Stimulated activated CD4-positive, alpha-beta T cell treated with anti-CD3 and anti-CD28 coated beads, TNF-alpha, amount 100 ng/mL, for 1 hour (primary cell): ENCODE data around the gene ZMYND15.

ENCODE experiments used
- DNase-seq, 3 donors: peaks; one replicate each; pipeline ENCODE4 v3.0.0-alpha.2; 2020; ENCODE audit warnings: low read depth in 3 of 3, low spot score in 1 of 3

ZMYND15 gene

GRCh38 chr17:4742133-4742532 is 2.5 kb downstream of the ZMYND15 start:
- DNase-seq, result no peak

- no peak for DNase-seq
Measured at GRCh38 chr17:4742629-4743028, 3.0 kb downstream of the ZMYND15 start.

DNA sequence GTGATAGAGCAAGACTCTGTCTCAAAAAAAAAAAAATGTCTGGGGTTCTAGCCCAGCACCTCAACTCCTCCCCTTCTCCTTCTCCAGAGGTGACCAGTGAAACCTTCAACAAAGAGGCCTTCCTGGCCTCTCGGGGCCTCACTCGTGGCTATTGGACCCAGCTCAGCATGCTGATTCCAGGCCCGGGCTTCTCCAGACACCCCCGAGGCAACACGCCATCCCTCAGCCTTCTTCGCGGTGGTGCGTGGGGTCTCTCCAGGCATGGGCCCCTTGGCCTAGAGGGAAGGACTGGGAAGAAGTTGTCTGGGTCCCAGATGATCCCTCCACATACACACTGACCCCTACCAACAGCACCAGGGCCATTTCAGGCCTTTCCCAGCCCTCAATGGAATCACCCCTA is 3.6 kb downstream of the ZMYND15 start:
- no peak for DNase-seq

DNA sequence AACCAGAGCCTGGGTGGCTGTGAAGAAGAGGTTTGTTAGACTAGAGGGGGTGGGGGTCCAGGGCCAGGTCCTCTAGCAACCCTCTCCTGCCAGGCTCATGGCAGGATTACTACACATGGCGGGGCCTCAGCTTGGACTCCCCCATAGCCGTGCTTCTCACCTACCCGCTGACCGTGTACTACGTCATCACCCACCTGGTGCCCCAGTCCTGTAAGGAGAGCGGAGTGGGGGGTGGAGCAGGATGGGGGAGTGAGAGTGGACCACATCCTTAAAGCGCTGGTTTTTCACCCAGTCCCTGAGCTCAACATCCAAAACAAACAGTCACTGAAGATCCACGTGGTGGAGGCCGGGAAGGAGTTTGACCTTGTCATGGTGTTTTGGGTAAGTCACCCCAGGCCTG is 4.3 kb downstream of the ZMYND15 start:
- DNase-seq, result no peak

GRCh38 chr17:4744999-4745969 is 5.7 kb downstream of the ZMYND15 start:
- no peak for DNase-seq

- no peak for DNase-seq
Measured at GRCh38 chr17:4747847-4748246, 8.2 kb downstream of the ZMYND15 start.

DNA sequence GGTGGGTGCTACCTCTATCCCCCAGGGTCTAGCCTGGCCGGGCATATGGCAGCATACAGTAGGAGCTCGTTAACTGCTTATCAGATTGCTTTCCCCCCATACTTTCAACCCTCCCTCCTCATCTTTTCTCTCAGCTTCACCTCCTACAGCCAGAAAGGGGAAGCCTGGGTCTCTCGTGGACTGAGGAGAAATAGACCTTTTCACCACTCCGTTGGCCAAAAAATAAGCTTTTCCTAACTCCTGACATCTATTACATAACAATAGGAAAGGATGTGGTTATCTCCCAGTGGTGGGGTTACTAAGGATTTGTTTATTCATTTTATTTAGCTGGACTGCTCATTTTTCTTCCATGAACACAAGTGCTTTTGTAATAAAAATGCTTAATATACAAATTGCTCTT is 9.1 kb downstream of the ZMYND15 start:
- no peak for DNase-seq

- DNase-seq, result no peak
Measured at GRCh38 chr17:4750606-4751005, 11.0 kb downstream of the ZMYND15 start.

DNA sequence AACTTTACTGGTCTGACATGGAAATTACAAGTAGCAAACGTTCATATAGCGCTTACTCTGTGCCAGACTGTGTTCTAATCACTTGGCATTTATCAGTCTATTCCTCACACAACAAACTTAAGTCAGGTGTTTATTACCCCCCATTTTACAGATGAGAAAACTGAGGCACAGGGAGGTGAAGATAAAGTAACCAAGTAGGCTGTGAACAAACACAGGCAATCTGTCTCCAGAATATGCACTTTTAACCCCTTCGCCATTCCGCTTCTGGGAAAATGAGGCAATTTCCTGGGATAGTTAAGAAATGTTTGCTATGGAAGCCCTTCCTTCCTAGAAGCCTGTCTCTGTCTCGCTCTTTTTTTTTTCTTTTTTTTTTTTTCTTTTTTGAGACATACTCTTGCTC is 12.3 kb downstream of the ZMYND15 start:
- DNase-seq, result no peak

DNA sequence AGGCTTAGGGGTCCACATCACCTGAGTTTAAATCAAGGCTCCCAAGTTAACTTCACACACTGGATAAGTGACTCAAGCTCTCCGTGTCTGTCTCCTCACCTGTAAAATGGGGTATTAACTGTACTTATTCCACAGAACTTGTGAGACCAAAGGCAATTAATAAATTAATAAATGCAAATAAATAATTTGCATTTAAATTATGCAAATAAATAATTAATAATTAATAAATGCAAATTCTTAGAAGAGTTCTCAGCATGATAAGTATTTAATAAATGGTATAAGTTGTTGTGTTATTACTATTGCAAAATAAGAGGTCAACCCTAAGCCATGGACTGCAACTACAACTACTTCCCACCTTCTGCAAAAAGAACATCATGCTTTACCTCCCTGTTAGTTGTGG is 13.8 kb downstream of the ZMYND15 start:
- DNase-seq, result no peak

- DNase-seq, result no peak
Measured at GRCh38 chr17:4759776-4760236, 20.2 kb downstream of the ZMYND15 start.

DNA sequence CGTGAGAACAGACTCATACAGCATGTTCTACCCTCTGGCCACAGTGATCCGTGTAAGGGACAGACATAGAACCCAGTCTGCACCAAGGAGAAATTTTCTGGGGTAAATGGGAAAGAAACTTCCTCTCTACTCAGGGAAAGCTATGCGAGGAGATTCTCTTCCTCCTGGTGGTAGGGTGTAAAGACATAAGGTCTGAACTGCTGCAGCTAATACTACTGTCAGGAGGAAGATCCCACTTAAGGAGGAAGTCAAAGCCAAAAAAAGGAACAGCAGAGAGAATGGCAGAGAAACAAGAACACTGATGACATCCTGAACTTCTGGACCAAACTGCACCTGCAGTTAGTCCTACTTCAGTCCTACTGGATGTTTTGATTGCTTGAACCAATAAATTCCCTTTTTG is 25.0 kb downstream of the ZMYND15 start:
- no peak for DNase-seq

DNA sequence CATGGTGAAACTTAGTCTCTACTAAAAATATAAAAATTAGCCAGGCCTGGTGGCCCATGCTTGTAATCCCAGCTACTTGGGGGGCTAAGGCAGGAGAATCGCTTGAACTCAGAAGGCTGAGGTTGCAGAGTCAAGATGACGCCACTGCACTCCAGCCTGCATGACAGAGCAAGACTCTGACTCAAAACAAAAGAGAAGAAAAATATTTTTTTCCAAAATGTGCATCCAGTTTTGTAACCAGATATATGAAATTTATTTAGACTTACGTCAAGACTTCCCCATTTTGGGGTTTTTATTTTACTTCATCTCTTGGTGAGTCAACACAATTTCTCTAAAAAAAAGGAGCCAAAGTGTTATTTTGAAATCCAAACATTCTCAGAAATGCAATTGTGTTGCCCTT is 26.6 kb downstream of the ZMYND15 start:
- no peak for DNase-seq

GRCh38 chr17:4766723-4767122 is 27.1 kb downstream of the ZMYND15 start:
- DNase-seq, result no peak

DNA sequence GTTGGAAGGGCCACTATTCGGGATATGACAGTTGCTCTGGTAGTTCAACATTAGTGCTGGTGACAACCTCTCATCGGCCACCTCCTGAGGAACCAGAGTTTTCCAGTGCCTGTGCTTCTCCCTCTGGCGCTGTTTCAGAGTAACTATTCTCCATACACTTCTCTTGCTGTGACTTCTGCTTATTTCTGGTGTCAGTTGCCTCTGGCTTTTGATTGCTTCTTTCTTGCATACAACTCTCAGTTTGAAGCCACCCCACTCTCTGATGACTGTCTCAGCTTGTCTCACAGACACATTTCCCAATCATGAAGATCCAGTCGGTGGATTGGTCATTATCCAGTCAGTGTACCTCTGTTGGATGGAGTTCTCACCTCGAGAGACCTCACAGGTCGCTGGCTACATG is 28.7 kb downstream of the ZMYND15 start:
- DNase-seq, result no peak

- DNase-seq, result no peak
Measured at GRCh38 chr17:4769628-4770027, 30.0 kb downstream of the ZMYND15 start.

- no peak for DNase-seq
Measured at GRCh38 chr17:4771519-4772234, 32.0 kb downstream of the ZMYND15 start, which contains the start of gene TM4SF5. Gene TM4SF5, plus strand, starts transcription at chr17:4771886. Its CDS starts 37 bp downstream, at chr17:4771923.

GRCh38 chr17:4772235-4772613 is 32.6 kb downstream of the ZMYND15 start:
- no peak for DNase-seq

GRCh38 chr17:4777969-4778760 is 38.5 kb downstream of the ZMYND15 start:
- no peak for DNase-seq

DNA sequence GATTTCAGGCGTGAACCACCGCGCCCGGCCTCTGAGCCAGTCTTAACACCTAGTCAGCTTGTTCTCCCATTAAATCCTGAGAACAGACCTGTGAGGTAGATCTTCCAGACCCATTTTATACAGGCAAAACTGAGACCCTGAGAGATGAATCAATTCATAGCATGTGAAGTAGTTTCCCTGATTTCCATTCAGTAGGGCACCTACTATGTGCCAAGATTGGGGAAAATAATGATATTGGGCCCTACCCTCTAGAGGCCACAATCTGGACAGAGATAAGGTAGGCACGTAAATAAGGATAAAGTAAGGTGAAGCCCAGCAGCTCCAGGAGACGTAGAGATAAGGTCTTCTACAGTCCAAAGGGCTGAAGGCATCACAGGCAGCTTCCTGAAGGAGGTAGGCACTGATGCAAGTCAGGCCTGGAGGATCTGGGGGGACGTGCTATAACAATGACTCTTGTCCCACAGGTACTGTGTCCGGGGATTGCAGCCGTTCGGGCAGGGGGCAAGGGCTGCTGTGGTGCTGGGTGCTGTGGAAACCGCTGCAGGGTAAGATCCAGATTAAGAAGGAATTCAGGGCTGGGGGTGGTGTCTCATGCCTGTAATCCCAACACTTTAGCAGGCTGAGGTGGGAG is 40.8 kb downstream of the ZMYND15 start:
- no peak for DNase-seq

- no peak for DNase-seq
Measured at GRCh38 chr17:4782652-4783051, 43.0 kb downstream of the ZMYND15 start.
